ENCODE data around the gene SLC27A5. TPM values are rescaled to one million over a fixed set of nuclear protein-coding genes. Genes with fewer than 3 reads are reported as not detected.

The SLC27A5 gene
- total and polyA plus RNA-seq, 2 of the 13 experiments (the other 11 are each of a cell fraction or from before 2014, with no cell fraction given) = 30.3 to 40.2 TPM

- TF ChIP-seq ZBTB40 (IDR thresholded peaks at IDR 0.05) (no peak), ZBTB40 (CRISPR knock-in tag; IDR thresholded peaks at IDR 0.05) (no peak), HNRNPUL1 (IDR thresholded peaks at IDR 0.05; ENCODE audit: low read depth, low read length) (no peak), YY1 (IDR thresholded peaks at IDR 0.05; ENCODE audit: insufficient read depth, insufficient replicate concordance, low read depth, low read length) (no peak), KAT7 (CRISPR knock-in tag; IDR thresholded peaks at IDR 0.05; ENCODE audit: borderline replicate concordance) (no peak), ZNF646 (CRISPR knock-in tag; IDR thresholded peaks at IDR 0.05) (no peak), HNRNPK (IDR thresholded peaks at IDR 0.05; ENCODE audit: low read depth, low read length, poor library complexity, severe bottlenecking) (no peak), ZBTB44 (CRISPR knock-in tag; IDR thresholded peaks at IDR 0.05) (no peak)
Measured at GRCh38 chr19:58466089-58466759, 45.6 kb downstream of the SLC27A5 start (continued).

All from HepG2 (cell line).